Adipose tissue (tissue), 3 donors: Measurements from ENCODE around the gene DOCK4. TPM values are rescaled to one million over a fixed set of nuclear protein-coding genes. Genes with fewer than 3 reads are reported as not detected.
"Not testable (repeated sequence)": the region's sequence is repeated elsewhere in the genome, so short reads cannot be mapped to it uniquely, and the experiment has no call there.

ENCODE experiments used
- H3K27ac ChIP-seq: one replicate; pipeline ENCODE4 v1.5.1; 2013; ENCODE audit warnings: low read depth, low read length
- WGBS, 3 donors: extraction: QIAGEN DNeasy Blood & Tissue Kit; methylation state at CpG; one replicate each; pipeline ENCODE4 v1.1.7; 2013; 5-methylcytosine and 5-hydroxymethylcytosine counted together
- polyA plus RNA-seq, 3 donors: library from polyadenylated mRNA; stranded (reverse); fragments of 200-250 nt; gene quantifications; one replicate each; pipeline ENCODE4 v1.2.3, GENCODE V29; 2013
- donor health status: healthy with polysubstance abuse.
- donor health status: Bipolar disorder and iron deficiency.
- donor health status: healthy.

DOCK4 gene
- 1 to 10 TPM; 3.0 to 9.7 (median 7.6) TPM for polyA plus RNA-seq

GRCh38 chr7:112206238-112206990 is at the start of gene DOCK4, which contains the start of gene ZNF277:
Gene DOCK4 (minus strand): TSS chr7:112206399. CDS start chr7:112206138, 261 bp downstream.
Gene ZNF277 (plus strand): TSS chr7:112206695. CDS start chr7:112206717, 22 bp downstream.
- WGBS, 3 donors, result 0 to 1% (median 0%) methylated on average over 67 of the region's 67 CpGs
- H3K27ac ChIP-seq, result no peak within 1 kb of the TSS

GRCh38 chr7:112255388-112255720 is 49.2 kb upstream of the DOCK4 start:
- H3K27ac ChIP-seq, result no peak overlapping the region

GRCh38 chr7:112254709-112255387 is 48.6 kb upstream of the DOCK4 start:
- no peak overlapping the region for H3K27ac ChIP-seq
- WGBS, 3 donors, result 85 to 96% (median 92%) methylated on average over 6 of the region's 6 CpGs

- 24 to 79% (median 77%) methylated on average over 1 of the region's 1 CpG for WGBS, 3 donors
- H3K27ac ChIP-seq, result no peak overlapping the region
Observed at GRCh38 chr7:112254156-112254555, 48.0 kb upstream of the DOCK4 start.

- 38 to 96% (median 94%) methylated on average over 3 of the region's 3 CpGs for WGBS, 3 donors
- no peak overlapping the region for H3K27ac ChIP-seq
Observed at GRCh38 chr7:112252691-112253090, 46.5 kb upstream of the DOCK4 start.

GRCh38 chr7:112252141-112252540 is 45.9 kb upstream of the DOCK4 start:
- 92 to 97% (median 96%) methylated on average over 3 of the region's 3 CpGs for WGBS, 3 donors
- H3K27ac ChIP-seq, result no peak overlapping the region

GRCh38 chr7:112249967-112250366 is 43.8 kb upstream of the DOCK4 start:
- WGBS, 3 donors, result 75 to 87% (median 85%) methylated on average over 10 to 13 of the region's 13 CpGs

GRCh38 chr7:112248598-112248997 is 42.4 kb upstream of the DOCK4 start:
- H3K27ac ChIP-seq, result no peak overlapping the region
- WGBS, 3 donors, result 94 to 99% (median 96%) methylated on average over 2 of the region's 2 CpGs

More at GRCh38 chr7:112249967-112250366, 43.8 kb upstream of the DOCK4 start:
- not testable (repeated sequence) for H3K27ac ChIP-seq

- no peak overlapping the region for H3K27ac ChIP-seq
- 95 to 96% (median 96%) methylated on average over 9 of the region's 9 CpGs for WGBS, 3 donors
Observed at GRCh38 chr7:112238852-112239610, 32.8 kb upstream of the DOCK4 start.

GRCh38 chr7:112238330-112238729 is 32.1 kb upstream of the DOCK4 start:
- WGBS, 3 donors, result 95 to 98% (median 98%) methylated on average over 3 of the region's 3 CpGs
- no peak overlapping the region for H3K27ac ChIP-seq

- 85 to 97% (median 96%) methylated on average over 2 of the region's 2 CpGs for WGBS, 3 donors
- no peak overlapping the region for H3K27ac ChIP-seq
Observed at GRCh38 chr7:112236597-112236996, 30.4 kb upstream of the DOCK4 start.

- WGBS, 3 donors, result 95 to 100% (median 100%) methylated on average over 1 of the region's 1 CpG
- no peak overlapping the region for H3K27ac ChIP-seq
Observed at GRCh38 chr7:112234147-112234546, 27.9 kb upstream of the DOCK4 start.

- no peak overlapping the region for H3K27ac ChIP-seq
- WGBS, 3 donors, result 58 to 70% (median 63%) methylated on average over 3 of the region's 3 CpGs
Observed at GRCh38 chr7:112233048-112233697, 27.0 kb upstream of the DOCK4 start.

GRCh38 chr7:112232212-112232978 is 26.2 kb upstream of the DOCK4 start:
- WGBS, 3 donors, result 85 to 96% (median 94%) methylated on average over 4 of the region's 4 CpGs
- H3K27ac ChIP-seq, result no peak overlapping the region

GRCh38 chr7:112228632-112229031 is 22.4 kb upstream of the DOCK4 start:
- WGBS, 3 donors, result 54 to 96% (median 92%) methylated on average over 2 of the region's 2 CpGs
- no peak overlapping the region for H3K27ac ChIP-seq

- 96 to 97% (median 97%) methylated on average over 4 of the region's 4 CpGs for WGBS, 3 donors
- H3K27ac ChIP-seq, result no peak overlapping the region
Observed at GRCh38 chr7:112226701-112227276, 20.6 kb upstream of the DOCK4 start.

GRCh38 chr7:112225006-112225405 is 18.8 kb upstream of the DOCK4 start:
- H3K27ac ChIP-seq, result no peak overlapping the region

GRCh38 chr7:112224186-112224585 is 18.0 kb upstream of the DOCK4 start:
- 56 to 93% (median 92%) methylated on average over 2 of the region's 2 CpGs for WGBS, 3 donors
- no peak overlapping the region for H3K27ac ChIP-seq
